ENCODE results near the gene NACC2. TPM values are rescaled to one million over a fixed set of nuclear protein-coding genes. Genes with fewer than 3 reads are reported as not detected.

NACC2 gene
- total and polyA plus RNA-seq, 2 donors (not counting 3 experiments of a cell fraction or from before 2014, with no cell fraction given), result 15.8 to 27.1 TPM

GRCh38 chr9:136009516-136009915 lies 85.6 kb downstream of the NACC2 start:
- Histone ChIP-seq H3K9ac (replicated peaks; ENCODE audit: extremely low read depth, insufficient read depth, low read length) (no peak overlapping the region), H3K79me2 (ENCODE audit: control insufficient read depth, insufficient read depth, low read length) (no peaks in the 10 kb centered on the region), H3K4me2 (ENCODE audit: insufficient read depth, low read length) (no peak overlapping the region), H3K4me3 (replicated peaks in 1 of 3; ENCODE audit: insufficient read depth in 1 of 3, low read depth in 1 of 3, low read length in 3 of 3) (no peak overlapping the region), H3K9me1 (replicated peaks; ENCODE audit: control insufficient read depth, extremely low read depth, insufficient read depth, low read length) (no peaks in the 10 kb centered on the region), H3K27ac (ENCODE audit: insufficient read depth, low read depth, low read length) (no peak overlapping the region), H4K20me1 (replicated peaks; ENCODE audit: control insufficient read depth, extremely low read depth, insufficient read depth, low read length) (no peaks in the 10 kb centered on the region), H3K27me3 (ENCODE audit: control insufficient read depth in 2 of 2, insufficient read depth in 2 of 2, low read length in 2 of 2) (no peaks in the 10 kb centered on the region), H3K36me3 (ENCODE audit: control insufficient read depth in 2 of 2, extremely low read depth in 1 of 2, insufficient read depth in 2 of 2, low read length in 2 of 2) (peaks cover 0 to 2% of the 10 kb centered on the region in 2 experiments), H3K4me1 (ENCODE audit: control insufficient read depth, extremely low read depth, insufficient read depth, low read length) (peaks cover 54% of the 10 kb centered on the region), H2AFZ (ENCODE audit: low read depth, low read length) (no peak overlapping the region), H3K9me3 (replicated peaks; ENCODE audit: control insufficient read depth, insufficient read depth, low read length) (no peaks in the 10 kb centered on the region)
- FAIRE-seq (no peak), DNase-seq (ENCODE audit: low read depth, low spot score) (no peak)
- CTCF ChIA-PET, result no interaction called here
- BruUV-seq (replicated peaks), result no TSS peak
- TF ChIP-seq POLR2A (IDR thresholded peaks at IDR 0.05; ENCODE audit: low read depth, low read length) (no peak), GATA2 (IDR thresholded peaks at IDR 0.05; ENCODE audit: insufficient read depth, insufficient read length, low read depth, low read length) (no peak), FOS (IDR thresholded peaks at IDR 0.05; ENCODE audit: borderline replicate concordance, insufficient read depth, low read length) (no peak), EZH2 (IDR thresholded peaks at IDR 0.05; ENCODE audit: borderline replicate concordance, low read depth, low read length, severe bottlenecking) (no peak), POLR2AphosphoS5 (IDR thresholded peaks at IDR 0.05; ENCODE audit: insufficient read depth, low read depth, low read length) (no peak), MYC (IDR thresholded peaks at IDR 0.05; ENCODE audit: low read depth, low read length) (no peak), JUN (IDR thresholded peaks at IDR 0.05; ENCODE audit: borderline replicate concordance, insufficient read depth, insufficient read length, low read depth) (no peak)
- TF ChIP-seq, protein P1, sequence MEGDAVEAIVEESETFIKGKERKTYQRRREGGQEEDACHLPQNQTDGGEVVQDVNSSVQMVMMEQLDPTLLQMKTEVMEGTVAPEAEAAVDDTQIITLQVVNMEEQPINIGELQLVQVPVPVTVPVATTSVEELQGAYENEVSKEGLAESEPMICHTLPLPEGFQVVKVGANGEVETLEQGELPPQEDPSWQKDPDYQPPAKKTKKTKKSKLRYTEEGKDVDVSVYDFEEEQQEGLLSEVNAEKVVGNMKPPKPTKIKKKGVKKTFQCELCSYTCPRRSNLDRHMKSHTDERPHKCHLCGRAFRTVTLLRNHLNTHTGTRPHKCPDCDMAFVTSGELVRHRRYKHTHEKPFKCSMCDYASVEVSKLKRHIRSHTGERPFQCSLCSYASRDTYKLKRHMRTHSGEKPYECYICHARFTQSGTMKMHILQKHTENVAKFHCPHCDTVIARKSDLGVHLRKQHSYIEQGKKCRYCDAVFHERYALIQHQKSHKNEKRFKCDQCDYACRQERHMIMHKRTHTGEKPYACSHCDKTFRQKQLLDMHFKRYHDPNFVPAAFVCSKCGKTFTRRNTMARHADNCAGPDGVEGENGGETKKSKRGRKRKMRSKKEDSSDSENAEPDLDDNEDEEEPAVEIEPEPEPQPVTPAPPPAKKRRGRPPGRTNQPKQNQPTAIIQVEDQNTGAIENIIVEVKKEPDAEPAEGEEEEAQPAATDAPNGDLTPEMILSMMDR (IDR thresholded peaks at IDR 0.05; ENCODE audit: extremely low read depth in 1 of 2, insufficient read depth in 1 of 2, low read depth in 1 of 2, low read length in 2 of 2), result no peak
- TF ChIP-seq, protein P2, sequence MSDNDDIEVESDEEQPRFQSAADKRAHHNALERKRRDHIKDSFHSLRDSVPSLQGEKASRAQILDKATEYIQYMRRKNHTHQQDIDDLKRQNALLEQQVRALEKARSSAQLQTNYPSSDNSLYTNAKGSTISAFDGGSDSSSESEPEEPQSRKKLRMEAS (IDR thresholded peaks at IDR 0.05; ENCODE audit: insufficient read depth, insufficient read length), result no peak
- dilution Hi-C loops (cut with MboI; ENCODE audit: extremely low pct_ligation_motif_present, low sequenced_read_pairs) (no loop called here), intact Hi-C loops (cut with micrococcal nuclease) (loop anchor here (5.0 kb wide), 1 partner anchor 108 kb away; the partner anchor contains the start of gene TMEM250)
- POLR2A ChIA-PET, result no interaction called here
